ENCODE results near the gene PODXL2.

The PODXL2 gene

GRCh38 chr3:127674790-127675189 is 45.8 kb downstream of the PODXL2 start:
- H3K9me3 ChIP-seq: no peaks in the 10 kb centered on the region
- H3K27me3 ChIP-seq: no peaks in the 10 kb centered on the region
- H3K4me3 ChIP-seq: peak overlapping the region in 1 of 2 donors; percentile 96
- TF ChIP-seq CTCF (IDR thresholded peaks at IDR 0.05): no peak
- H3K36me3 ChIP-seq: peaks cover 32 to 52% (median 40%) of the 10 kb centered on the region in 3 donors
- H3K27ac ChIP-seq: peak overlapping the region in 1 of 2 donors; percentile 97
- peak in 1 of 2 donors; percentile 8 for DNase-seq
- peaks cover 12 to 43% (median 33%) of the 10 kb centered on the region in 4 donors for H3K4me1 ChIP-seq
- intact Hi-C loops (cut with DNase I; ENCODE audit: low total_unique reads): loop anchor here (5.0 kb wide), 1 partner anchor 82 kb away; the partner anchor contains the start of gene TPRA1

GRCh38 chr3:127675651-127676391 is 46.8 kb downstream of the PODXL2 start:
- peaks cover 12 to 43% (median 33%) of the 10 kb centered on the region in 4 donors for H3K4me1 ChIP-seq
- H3K36me3 ChIP-seq: peaks cover 36 to 62% (median 45%) of the 10 kb centered on the region in 3 donors
- no peaks in the 10 kb centered on the region for H3K9me3 ChIP-seq
- intact Hi-C loops (cut with DNase I; ENCODE audit: low total_unique reads): no loop called here
- peak; percentile 12 to 64 for DNase-seq
- peak overlapping the region in 1 of 2 donors; percentile 12 for H3K27ac ChIP-seq
- no peak for TF ChIP-seq CTCF (IDR thresholded peaks at IDR 0.05)
- no peaks in the 10 kb centered on the region for H3K27me3 ChIP-seq
- no peak overlapping the region for H3K4me3 ChIP-seq

- no peaks in the 10 kb centered on the region for H3K27me3 ChIP-seq
- no peak overlapping the region for H3K4me3 ChIP-seq
- H3K4me1 ChIP-seq: peaks cover 12 to 40% (median 31%) of the 10 kb centered on the region in 4 donors
- no peak for TF ChIP-seq CTCF (IDR thresholded peaks at IDR 0.05)
- peak; percentile 16 to 54 for DNase-seq
- intact Hi-C loops (cut with DNase I; ENCODE audit: low total_unique reads): no loop called here
- H3K36me3 ChIP-seq: peaks cover 36 to 67% (median 45%) of the 10 kb centered on the region in 3 donors
- H3K9me3 ChIP-seq: no peaks in the 10 kb centered on the region
- H3K27ac ChIP-seq: peak overlapping the region in 1 of 2 donors; percentile 12
These were observed 47.5 kb downstream of the PODXL2 start for GRCh38 chr3:127676456-127676855.

- Histone ChIP-seq H3K27me3 (no peaks in the 10 kb centered on the region), H3K36me3 (peaks cover 36 to 67% (median 45%) of the 10 kb centered on the region in 3 donors), H3K4me1 (peaks cover 12 to 35% (median 26%) of the 10 kb centered on the region in 4 donors), H3K27ac (no peak overlapping the region), H3K9me3 (no peaks in the 10 kb centered on the region), H3K4me3 (no peak overlapping the region)
- DNase-seq: peak; percentile 12 to 59
- TF ChIP-seq CTCF (IDR thresholded peaks at IDR 0.05): no peak
- intact Hi-C loops (cut with DNase I; ENCODE audit: low total_unique reads): no loop called here
These were observed 48.0 kb downstream of the PODXL2 start for GRCh38 chr3:127676921-127677351.

GRCh38 chr3:127677541-127678314 is 48.7 kb downstream of the PODXL2 start:
- DNase-seq: peak; percentile 17 to 61
- Histone ChIP-seq H3K4me3 (no peak overlapping the region), H3K27ac (no peak overlapping the region), H3K36me3 (peaks cover 36 to 67% (median 45%) of the 10 kb centered on the region in 3 donors), H3K4me1 (peaks cover 12 to 34% (median 25%) of the 10 kb centered on the region in 4 donors), H3K27me3 (no peaks in the 10 kb centered on the region), H3K9me3 (no peaks in the 10 kb centered on the region)
- TF ChIP-seq CTCF (IDR thresholded peaks at IDR 0.05): no peak
- intact Hi-C loops (cut with DNase I; ENCODE audit: low total_unique reads): no loop called here
